GM18858 (cell line): ENCODE results near the gene ARHGAP26.

Experiments
- ATAC-seq: cut with Tn5 transposase; IDR thresholded peaks from one replicate; pipeline ENCODE4 v1.9.1; 2021; ENCODE audit not compliant: unreplicated experiment

Gene ARHGAP26

DNA sequence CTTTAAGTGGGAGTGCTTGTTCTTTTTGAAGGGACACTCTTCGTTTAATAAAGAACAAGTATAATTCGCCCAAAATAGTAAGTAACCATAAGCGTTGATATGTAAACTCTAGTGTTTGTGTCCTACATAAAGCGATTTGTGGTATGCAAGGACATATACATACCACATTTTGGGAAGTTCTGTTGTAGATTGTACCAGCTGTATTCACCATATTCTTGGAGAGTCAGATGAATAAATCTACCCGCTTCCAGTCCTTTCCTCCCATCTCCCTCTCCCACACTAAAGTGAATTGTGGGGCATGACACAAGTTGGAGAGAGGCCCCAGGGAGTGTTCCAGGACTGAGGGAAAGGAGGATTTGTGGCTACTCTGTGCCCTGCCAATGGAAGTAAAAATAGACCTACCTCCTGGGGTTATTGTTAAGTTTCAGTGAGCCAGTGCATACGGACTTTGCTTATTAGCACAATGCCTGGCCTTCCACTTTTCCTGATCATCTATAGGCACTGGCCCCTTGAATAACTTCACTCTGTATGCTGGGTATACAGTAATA lies 40.6 kb downstream of the ARHGAP26 start:
- ATAC-seq = no peak

DNA sequence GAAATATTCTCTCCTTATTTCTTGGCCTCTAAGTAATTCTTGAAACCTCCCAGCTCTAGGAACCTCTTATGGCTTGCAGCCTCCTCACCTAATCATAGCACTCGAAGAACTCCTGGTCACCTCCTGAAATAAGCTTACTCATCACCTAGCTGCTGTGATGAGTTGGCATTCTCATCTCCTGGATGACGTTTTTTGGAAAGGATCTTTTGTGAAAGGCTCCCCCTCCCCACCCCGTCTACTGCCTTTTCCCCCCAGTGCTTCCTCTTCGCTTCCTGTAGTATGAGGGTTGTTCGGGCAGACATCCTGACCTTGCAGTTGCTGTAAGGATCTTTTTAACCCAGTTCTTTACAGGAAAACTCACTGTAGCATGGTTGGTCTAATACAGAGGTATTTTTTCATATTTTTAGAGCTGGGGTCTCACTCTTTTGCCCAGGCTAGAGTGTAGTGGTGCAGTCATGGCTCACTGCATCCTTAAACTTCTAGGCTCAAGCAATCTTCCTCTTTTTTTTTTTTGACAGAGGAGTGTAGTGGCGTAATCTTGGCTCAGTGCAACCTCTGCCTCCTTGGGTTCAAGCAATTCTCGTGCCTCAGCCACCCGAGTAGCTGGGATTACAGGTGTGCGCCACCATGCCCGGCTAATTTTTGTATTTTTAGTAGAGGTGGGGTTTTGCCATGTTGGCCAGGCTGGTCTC lies 41.8 kb downstream of the ARHGAP26 start:
- no peak for ATAC-seq

DNA sequence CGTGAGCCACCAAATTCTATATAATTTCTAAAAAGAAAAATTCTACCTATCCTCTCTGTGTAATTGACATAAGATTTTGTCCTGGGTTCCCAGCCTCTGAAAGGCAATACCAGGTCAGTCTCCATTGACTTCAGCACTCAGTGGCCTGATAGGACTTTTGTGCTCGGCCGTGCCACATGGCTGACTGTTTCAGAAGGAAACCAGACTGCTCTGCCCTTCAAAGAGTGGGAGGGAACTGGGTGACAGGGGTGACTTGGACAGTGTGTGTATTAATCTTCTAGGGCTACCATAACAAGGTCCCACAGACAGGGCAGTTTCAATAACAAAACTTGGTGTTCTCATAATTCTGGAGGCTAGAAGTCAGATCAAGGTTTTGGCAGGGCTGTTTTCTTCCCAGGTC lies 43.0 kb downstream of the ARHGAP26 start:
- no peak for ATAC-seq

DNA sequence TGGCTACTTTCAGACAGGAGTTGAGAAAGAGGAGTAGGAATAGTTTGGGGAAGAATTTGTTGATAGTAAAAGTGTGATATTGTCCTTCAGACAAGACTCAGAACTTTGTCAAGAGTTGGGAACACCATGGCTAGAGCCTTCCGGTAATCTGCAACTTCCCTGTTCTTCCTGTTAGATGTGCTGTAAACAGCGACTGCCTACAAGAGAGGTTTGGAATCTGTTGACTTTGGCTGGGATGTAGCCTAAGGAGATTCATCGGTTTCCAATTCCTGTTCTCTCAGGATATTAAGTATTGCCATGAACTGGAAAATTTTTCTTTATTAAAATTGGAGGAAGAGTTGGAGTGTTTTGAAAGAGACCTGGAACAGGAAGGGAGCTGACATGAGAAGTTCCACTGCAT lies 43.9 kb downstream of the ARHGAP26 start:
- no peak for ATAC-seq

DNA sequence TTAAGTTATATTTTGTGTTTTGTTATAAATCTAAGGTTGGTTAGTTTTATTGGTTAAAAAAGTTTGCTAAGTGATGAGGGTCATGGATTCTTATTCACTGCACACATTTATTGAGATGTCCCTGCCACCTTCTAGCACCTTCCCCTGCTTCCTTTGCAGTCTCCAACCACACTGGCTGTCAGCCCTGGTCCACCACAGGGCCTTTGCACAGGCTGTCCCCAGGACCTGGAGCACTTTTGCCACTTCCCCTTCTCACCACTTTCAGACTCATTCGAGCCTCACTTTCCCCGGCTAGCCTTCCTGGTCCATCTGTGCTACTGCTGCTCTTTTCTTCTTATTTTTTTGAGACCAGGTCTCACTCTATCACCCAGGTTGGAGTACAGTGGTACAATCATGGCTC lies 45.3 kb downstream of the ARHGAP26 start:
- ATAC-seq = no peak

DNA sequence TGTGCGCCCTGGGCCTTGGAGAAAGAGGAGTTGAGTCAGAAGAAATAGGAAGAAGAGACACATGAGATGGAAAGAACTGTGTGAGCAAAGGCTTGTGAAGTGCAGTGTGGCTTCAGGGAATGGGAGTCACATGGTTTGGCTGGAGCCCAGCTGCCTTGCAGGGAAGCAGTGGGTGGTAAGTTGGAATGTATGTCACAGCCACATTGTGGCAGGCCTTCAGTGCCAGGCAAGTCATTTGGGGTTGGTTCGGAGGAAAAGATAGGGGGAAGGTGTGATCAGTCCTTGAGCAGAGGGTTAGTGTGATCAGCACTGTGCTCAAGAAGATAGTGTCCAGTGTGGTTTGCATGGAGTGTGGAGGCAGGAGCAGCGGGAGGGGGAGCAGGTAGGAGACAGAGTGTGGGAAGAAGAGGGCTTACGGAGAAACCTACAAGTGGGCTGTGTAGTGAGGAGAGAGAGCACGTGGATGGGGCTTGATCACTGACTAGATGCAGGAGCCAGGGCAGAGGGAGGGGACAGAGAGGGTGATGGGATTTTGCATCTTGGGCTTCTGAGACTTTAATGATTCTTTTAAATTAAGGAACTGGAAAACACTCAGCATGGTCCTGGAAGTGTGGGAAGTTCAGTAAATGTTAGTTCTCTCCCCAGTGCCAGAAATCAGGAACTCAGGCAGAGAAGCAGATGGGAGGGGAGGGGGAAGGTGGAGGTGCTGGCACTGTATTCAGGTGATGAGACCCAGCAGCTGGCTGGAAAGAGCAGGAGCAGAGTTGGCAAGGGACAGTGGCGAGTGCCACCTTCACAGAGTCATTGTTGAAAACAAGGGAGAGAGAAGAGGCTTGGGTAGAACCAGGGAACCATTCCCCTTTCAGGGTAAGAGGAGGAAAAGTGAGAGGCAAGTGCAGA lies 46.6 kb downstream of the ARHGAP26 start:
- no peak for ATAC-seq

DNA sequence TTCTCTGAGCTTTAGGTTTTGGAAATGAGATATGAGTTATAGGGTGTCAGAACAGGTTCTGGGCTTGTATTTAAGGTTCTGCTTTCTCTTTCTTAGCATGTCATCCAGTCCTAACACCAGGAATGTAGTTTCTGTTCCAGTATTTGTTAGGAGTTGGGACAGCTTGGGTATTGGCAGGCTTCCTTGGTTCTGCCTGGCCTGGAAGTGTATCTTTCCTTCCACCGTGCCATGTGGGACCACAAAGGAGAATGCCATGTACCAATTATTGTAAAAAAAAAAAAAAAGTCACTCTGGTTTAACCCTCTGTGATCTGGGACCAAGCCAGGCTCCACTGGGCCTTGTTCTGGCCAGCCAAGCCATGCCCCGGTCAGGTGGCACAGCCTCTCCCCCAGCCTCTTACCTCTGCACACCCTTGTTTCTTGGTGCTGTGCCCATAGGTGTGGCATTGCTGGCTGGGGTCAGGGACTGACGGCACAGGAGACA lies 47.8 kb downstream of the ARHGAP26 start:
- ATAC-seq = no peak

DNA sequence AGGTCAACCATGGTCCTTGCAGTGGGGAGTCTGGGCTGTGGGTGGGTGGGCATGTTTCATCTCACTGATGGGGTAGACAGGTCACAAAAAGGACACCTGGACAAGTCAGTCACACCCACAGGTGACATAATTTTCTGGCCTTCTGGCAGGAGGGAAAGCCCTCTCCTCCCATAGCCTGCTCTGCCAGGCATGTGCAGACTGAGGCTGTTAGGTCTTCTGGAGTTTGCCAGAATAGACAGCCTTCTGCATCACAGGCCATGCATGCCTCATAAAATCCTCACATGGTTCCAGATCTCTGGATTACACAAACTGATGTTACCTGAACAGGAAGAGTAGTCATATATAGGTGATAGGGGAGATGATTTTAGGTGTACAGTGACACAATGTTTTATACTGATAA lies 49.1 kb downstream of the ARHGAP26 start:
- no peak for ATAC-seq

DNA sequence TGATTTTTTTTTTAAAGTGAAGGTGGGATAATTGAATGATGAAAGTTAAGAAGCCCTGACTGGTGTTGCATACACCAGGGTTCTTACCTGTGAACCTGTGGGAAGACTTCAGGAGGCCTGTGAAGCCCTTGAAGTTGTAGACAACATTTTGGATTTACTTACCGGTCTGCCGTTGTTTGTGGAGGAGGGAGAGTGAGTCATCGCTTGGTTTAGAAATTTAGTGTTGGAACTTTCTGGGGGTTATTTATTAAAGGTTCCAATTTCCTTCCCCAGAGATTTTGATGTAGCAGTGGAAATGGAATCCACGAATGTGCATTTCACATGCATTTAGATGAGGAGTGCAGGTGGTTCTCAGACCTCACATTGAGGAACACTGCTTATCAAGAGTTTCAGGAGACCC lies 49.6 kb downstream of the ARHGAP26 start:
- ATAC-seq = no peak

DNA sequence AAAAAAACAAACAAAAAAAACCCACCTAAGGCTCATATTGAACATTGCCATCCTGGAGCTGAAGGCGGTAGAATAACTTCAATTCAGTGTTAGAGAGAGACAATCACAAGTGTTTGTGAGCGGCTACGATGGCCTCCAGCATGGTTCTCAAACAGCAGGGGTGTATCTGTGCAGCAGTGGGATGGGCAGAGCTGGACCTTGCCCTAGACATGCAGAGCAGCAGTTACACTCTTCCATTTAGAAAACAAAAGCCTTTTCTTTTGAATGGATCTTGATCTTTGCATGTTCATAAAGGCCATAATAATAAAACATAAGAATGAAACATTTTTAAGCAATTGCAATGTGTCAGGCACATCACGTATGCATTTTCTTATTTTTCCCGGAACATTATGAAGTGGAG lies 50.3 kb downstream of the ARHGAP26 start:
- no peak for ATAC-seq

DNA sequence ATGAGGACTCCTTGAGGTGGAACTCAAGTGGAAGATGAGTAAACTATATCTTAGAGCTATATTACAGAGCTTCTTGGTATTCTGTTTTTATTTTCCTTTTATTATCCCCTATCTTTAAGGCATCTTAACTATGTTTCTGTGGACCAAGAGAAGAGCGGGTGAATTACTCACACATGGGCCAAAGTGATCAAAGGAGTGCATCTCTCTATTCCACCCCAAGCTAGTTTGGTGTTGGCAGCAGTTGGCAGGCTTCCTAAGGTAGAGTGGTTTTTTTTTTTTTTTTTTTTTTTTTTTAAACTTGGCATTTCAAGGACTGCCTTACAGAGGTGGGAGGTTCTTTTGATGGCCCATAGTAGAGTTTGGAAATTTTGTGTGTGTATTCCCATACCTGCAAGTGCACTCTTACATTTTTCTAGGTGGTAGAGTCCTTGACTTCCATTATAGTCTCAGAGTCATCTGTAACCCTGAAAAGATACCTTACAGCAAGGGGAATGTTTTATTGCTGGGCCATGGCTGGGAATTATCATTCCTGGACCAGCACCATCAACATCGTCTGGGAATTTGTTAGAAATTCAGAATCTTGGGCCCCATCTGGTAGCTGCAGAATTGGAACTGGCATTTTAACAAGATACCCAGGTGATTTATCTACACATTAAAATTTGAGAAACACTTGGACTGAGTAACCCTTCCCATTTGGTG lies 51.0 kb downstream of the ARHGAP26 start:
- ATAC-seq = no peak

DNA sequence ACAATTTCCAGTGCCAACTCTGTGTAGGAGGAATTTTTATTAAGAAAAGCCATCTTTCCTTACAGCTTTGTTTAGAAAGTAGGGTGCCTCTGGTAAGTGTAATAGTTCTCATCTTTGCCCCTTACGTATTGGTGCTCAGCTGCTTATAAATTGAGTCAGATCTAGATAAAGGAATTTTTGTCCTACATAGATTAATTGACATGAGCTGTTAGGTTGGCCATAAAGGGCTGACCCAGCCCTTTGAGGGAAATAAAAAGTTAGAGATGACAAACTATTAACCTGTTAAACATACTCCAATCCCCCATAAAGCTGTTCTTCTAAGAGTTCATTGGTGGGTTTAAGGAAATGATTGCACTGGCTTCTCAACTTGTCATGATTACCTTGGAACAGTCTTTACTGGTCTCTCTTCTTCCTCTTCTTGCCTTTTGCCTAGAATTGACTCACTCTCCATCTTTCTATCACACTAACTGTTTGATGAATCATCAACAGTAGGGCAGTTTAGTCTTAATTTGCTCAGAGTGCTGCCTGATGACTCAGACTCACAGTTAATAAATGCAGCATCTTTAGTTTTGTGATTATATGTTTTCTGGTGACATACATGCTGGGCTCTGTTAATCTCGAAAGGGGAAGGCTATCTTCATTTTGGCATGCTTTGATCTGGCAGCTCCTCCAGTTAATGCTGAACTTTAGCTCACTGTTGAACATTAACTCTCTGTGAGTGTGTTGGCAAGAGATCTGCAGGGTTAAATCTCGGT lies 51.7 kb downstream of the ARHGAP26 start:
- ATAC-seq = peak; percentile 52

DNA sequence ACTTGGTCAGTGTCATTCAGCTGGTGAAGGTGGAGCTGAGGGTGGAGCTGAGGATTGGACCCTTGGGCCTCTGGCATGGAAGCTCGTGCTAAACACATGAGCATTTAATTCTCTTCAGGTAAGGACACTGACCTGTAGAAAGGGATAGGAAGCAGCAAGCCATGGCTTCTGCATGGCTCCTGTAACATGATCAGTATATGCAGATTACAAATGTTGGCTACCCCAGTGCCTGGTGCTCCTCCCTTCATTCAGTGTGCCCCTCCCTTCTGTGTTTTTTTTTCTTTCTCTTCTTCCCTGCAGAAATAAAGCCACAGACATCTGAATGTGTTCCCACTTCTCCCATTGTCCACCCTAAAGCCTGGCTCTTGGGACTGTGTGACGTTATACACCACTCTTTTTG lies 52.9 kb downstream of the ARHGAP26 start:
- ATAC-seq = no peak

DNA sequence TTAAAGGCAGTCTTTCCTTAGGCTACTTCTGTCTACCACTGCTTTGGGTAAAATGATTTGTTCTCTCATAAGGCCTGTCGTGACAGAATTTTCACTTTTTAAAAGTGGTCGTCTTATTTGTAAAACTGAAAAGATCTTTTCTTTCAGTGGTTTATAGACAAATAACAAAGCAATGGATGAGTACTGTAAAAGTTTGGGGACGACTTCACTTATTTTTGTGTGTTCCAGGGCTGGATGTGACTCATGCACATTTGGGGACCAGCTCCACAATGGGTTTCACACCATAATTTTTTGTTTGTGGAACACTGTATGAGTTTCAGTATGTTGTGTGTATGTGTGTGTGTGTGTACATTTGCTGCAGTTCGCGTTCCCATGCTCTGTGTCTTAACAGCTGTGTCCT lies 53.6 kb downstream of the ARHGAP26 start:
- ATAC-seq = no peak

DNA sequence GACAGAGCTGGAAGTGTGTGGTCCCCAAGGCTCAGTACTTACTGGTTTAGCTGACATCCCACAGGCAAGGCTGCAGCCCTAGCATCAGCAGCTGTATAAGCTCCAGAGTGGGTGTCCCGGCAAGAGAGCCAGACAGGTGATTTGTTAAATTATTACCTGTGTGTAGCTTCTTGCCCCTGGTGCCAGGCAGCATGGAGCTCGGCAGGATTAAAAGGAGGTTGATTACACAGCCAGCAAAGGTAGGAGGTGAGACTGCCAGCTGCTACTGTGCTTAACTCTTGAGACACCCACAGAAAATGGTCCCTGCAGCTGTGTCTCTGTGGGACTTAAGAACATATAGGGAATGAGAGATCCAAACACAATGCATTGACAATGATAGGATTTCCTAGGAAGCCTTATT lies 54.2 kb downstream of the ARHGAP26 start:
- ATAC-seq = no peak

DNA sequence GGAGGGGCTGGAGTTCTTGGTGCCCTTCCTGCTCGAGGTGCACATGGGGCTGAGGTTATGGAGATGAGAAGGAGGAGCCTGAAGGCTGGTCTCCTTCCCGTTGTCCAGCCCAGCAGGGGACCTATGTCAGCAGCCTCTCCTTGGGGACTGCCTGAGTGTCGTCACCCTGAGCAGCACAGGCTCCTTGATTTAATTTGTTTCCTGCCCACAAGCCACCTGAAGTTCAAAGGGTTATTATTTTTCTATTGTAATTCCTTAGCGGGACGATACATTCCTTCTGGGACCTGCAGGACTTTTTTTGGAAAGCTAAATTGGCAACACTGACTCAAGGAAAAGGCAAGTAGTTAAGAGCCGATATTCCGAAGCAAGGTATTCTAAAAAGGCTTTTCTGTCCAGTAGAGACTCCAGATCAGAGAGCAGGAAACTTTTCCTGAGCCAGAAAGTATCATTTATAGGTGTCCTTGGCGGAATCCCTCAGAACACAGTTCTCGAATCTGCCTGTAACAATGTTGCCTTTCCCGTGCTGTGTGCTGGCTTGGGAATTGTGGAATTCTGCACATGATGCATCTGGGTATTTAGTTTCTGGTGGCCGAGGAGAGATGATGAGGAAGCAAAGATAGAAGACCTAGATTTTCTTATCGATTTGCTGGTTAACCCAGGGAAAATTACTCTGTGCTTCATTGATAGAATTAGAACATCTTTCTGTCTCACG lies 55.4 kb downstream of the ARHGAP26 start:
- no peak for ATAC-seq

DNA sequence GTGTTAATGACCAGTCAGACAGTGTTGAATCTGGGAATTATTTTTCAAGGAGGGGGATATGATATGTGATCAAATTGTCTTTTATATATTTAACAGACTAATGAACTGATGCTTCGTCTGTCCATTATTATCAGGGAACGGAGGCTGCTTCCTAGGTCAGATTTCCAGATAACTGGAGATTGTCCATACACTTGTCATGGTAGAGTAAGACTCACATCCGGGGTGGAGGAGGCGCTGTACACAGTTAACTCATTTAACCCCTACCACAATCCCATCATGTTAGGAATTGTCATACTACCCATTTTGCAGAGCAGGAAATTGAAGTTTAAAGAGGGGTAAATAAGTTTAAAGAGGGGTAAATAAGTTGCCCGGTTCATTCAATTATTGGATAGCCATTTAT lies 55.9 kb downstream of the ARHGAP26 start:
- no peak for ATAC-seq

DNA sequence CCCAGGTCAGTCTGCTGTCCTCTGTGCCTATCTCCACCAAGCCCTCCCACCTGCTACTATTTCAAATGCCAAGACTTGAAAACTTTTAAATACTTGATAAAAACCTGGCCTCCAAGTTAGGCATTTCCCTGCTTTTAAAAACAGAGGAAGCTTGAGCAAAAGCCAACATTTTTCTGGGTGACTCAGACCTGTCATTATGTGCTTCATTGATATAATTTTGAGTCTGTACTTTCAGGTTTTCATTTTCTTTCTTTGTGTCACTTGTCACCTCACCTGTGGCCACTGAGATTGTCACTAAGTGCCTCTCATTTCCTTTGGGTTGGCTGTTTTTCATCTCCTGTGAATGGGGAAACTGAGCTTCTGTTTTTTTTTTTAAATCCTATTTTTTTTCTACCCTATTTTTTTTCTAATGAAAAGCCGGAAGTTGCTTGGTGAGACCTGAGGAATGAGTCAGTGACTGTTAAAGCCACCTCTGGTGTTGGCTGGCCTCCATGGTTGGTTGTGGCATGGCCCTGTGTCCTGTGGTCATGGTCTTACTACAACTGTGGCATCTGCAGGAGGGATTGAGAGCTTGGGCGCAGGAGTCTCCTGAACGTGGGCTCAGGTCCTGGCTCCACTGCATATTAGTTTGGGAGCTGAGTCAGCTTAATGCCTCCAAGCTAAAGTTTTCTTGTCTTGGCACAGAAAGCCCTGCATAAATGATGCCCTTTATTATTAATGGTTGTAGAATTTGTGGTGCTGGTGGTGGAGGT lies 56.7 kb downstream of the ARHGAP26 start:
- no peak for ATAC-seq

DNA sequence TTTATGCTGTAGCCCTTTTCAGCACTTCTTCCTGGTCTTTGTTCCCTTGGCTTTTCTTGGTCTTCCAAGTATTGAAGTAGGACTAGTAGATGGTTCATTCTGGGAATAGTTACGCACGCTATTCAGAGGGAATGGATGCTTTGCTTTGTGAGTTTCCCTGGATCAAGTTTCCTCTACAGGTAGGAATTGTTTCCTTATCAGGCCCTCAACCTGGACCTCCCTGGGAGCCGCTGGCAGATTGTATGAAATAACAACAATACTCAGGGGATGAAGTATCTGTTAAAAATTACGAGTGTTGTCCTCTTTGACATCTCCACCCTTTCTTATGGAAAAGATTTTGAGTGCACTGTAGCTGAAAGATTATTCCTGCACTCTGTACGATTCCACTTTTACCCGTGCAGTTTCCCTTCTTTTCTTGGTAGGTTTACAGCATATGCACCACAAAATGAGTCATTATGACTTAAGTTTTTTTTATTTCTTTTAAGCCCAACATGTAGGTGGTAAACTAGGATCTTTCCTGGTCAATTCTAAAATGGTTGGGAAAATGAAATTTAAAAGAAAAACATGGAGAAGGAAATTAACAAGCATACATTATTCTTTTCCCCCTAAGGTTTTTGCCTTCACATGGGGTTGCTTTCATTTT lies 57.9 kb downstream of the ARHGAP26 start:
- no peak for ATAC-seq
